Measurements from ENCODE around the gene PKN2. TPM values are rescaled to one million over a fixed set of nuclear protein-coding genes. Genes with fewer than 3 reads are reported as not detected.

Gene PKN2
- total RNA-seq, 6 experiments from 2014 or later = 13.6 to 16.6 (median 15.0) TPM

DNA sequence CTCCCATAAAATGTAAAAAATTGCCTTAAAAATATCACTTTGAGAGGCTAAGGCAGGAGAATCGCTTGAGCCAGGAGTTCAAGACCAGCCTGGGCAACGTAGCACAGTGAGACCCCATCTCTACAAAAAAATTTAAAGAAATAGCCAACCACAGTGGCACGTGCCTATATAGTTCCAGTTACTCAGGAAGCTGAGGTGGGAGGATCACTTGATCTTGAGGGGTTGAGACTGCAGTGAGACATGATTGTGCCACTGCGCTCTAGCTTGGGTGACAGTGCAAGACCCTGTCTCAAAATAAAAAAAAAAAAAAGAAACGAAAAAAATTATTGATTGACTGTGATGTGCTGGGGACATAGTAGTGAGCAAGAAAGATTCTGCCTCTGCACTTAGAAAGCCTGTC is 38.4 kb downstream of the PKN2 start:
- no peak for DNase-seq
- WGBS (ENCODE audit: insufficient coverage, low coverage, low lambda C conversion rate, missing lambda C conversion rate) = 85% methylated on average over 5 of the region's 5 CpGs
- Histone ChIP-seq H3K27me3 (no peaks in the 10 kb centered on the region), H3K36me3 (no peaks in the 10 kb centered on the region), H3K4me3 (no peak overlapping the region), H3K27ac (no peak overlapping the region), H3K4me1 (no peaks in the 10 kb centered on the region), H3K9me3 (no peaks in the 10 kb centered on the region)
- no peak for ATAC-seq
- TF ChIP-seq, protein P1, sequence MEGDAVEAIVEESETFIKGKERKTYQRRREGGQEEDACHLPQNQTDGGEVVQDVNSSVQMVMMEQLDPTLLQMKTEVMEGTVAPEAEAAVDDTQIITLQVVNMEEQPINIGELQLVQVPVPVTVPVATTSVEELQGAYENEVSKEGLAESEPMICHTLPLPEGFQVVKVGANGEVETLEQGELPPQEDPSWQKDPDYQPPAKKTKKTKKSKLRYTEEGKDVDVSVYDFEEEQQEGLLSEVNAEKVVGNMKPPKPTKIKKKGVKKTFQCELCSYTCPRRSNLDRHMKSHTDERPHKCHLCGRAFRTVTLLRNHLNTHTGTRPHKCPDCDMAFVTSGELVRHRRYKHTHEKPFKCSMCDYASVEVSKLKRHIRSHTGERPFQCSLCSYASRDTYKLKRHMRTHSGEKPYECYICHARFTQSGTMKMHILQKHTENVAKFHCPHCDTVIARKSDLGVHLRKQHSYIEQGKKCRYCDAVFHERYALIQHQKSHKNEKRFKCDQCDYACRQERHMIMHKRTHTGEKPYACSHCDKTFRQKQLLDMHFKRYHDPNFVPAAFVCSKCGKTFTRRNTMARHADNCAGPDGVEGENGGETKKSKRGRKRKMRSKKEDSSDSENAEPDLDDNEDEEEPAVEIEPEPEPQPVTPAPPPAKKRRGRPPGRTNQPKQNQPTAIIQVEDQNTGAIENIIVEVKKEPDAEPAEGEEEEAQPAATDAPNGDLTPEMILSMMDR (IDR thresholded peaks at IDR 0.05) = no peak
- TF ChIP-seq POLR2A (IDR thresholded peaks at IDR 0.05) = no peak
- intact Hi-C loops (cut with DNase I) = no loop called here

DNA sequence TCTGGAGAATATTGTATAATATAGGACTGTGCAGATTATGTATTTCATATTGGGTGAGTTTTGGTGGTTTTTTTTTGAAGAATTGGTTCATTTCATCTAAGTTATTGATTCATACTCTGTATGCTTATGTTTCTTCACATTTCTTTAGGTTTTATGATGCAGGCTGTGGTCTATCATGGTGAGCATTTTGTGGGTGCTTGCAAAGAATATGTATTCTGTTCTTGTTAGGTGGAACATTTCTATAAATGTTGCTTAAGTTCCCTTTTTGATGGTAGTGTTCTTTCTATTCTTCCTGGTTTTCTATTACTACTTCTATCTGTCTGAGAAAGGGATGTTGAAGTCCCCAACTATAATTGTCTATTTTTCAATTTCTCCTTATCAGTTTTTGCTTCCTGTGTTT is 42.6 kb downstream of the PKN2 start:
- no peak overlapping the region for H3K27ac ChIP-seq
- H3K4me1 ChIP-seq = peaks cover 0 to 12% (median 3%) of the 10 kb centered on the region in 4 donors
- no peak for TF ChIP-seq POLR2A (IDR thresholded peaks at IDR 0.05)
- TF ChIP-seq, protein P1 (IDR thresholded peaks at IDR 0.05) = no peak
- H3K4me3 ChIP-seq = no peak overlapping the region
- no peaks in the 10 kb centered on the region for H3K27me3 ChIP-seq
- DNase-seq (no peak), ATAC-seq (peak in 1 of 4 donors; percentile 11)
- intact Hi-C loops (cut with DNase I) = no loop called here
- H3K9me3 ChIP-seq = no peaks in the 10 kb centered on the region
- H3K36me3 ChIP-seq = no peaks in the 10 kb centered on the region

DNA sequence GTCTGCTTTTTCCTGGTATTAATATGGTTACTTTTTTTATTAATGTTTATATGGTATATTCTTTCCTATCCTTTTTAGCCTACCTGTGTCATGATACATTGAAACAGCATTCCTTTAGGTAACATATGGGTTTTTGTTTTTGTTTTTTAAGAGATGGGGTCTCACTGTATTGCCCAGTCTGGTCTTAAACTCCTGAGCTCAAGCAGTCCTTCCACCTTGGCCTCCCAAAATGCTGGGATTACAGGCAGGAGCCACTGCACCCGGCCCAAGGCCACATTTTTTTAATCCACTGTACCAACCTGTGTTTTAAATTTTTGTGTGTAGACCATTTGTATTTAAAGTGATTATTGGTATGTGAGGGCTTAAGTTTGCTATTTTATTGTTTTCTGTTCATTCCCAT is 43.1 kb downstream of the PKN2 start:
- no peak for DNase-seq
- H3K27me3 ChIP-seq = no peaks in the 10 kb centered on the region
- no peak for ATAC-seq
- no peak overlapping the region for H3K4me3 ChIP-seq
- H3K4me1 ChIP-seq = peaks cover 0 to 12% (median 3%) of the 10 kb centered on the region in 4 donors
- intact Hi-C loops (cut with DNase I) = no loop called here
- H3K36me3 ChIP-seq = no peaks in the 10 kb centered on the region
- WGBS (ENCODE audit: insufficient coverage, low coverage, low lambda C conversion rate, missing lambda C conversion rate) = 80% methylated on average over 1 of the region's 1 CpG
- no peaks in the 10 kb centered on the region for H3K9me3 ChIP-seq
- TF ChIP-seq, protein P1 (IDR thresholded peaks at IDR 0.05) = no peak
- no peak for TF ChIP-seq POLR2A (IDR thresholded peaks at IDR 0.05)
- peak overlapping the region in 1 of 3 donors; percentile 1 for H3K27ac ChIP-seq

DNA sequence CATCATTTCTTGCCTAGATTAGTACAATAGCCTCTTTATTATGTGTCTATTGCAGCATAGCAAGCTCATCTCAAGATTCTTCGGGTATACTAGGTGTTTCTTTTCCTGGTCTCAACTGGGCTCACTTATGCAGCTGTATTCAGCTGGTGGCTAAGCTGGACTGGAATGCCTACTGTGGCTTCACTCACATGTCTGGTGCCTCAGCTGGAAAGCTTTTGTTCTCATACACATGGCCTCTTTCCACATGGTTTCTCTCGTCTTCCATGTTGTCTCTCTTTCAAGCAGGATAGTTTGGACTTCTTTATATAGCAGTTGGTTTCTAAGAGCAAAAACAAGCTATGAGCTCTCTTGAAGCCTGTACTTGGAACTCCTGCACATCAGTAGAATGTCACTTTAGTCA is 45.2 kb downstream of the PKN2 start:
- ATAC-seq (no peak), DNase-seq (no peak)
- Histone ChIP-seq H3K4me3 (no peak overlapping the region), H3K27me3 (no peaks in the 10 kb centered on the region), H3K27ac (no peak overlapping the region), H3K36me3 (no peaks in the 10 kb centered on the region), H3K9me3 (no peaks in the 10 kb centered on the region), H3K4me1 (peaks cover 0 to 12% (median 3%) of the 10 kb centered on the region in 4 donors)
- intact Hi-C loops (cut with DNase I) = no loop called here
- 93% methylated on average over 2 of the region's 2 CpGs for WGBS (ENCODE audit: insufficient coverage, low coverage, low lambda C conversion rate, missing lambda C conversion rate)
- TF ChIP-seq POLR2A (IDR thresholded peaks at IDR 0.05) = no peak
- TF ChIP-seq, protein P1 (IDR thresholded peaks at IDR 0.05) = no peak

DNA sequence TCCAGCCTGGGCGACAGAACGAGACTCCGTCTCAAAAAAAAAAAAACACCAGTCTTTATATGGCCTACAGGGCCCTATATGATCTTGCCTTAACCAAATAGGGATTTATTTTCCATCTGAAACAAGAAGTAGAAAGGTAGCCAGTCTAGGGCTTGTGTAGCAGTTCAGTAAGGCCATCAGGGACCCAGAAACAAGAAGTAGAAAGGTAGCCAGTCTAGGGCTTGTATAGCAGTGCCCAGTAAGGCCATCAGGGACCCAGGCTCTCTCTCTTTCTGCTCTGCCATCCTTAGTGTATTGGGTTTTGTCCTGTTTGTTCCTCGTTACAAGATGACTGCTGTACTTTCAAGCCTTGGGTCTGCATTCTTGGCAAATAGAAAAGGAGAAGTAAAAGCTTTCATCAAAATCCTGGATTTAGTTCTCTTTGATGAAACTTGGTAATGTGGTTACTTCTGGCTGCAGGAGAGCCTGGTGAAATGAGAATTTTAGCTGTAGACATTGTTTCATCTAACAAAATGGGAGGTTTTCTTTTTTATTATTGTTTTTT is 46.1 kb downstream of the PKN2 start:
- WGBS (ENCODE audit: insufficient coverage, low coverage, low lambda C conversion rate, missing lambda C conversion rate) = 67% methylated on average over 1 of the region's 4 CpGs
- TF ChIP-seq POLR2A (IDR thresholded peaks at IDR 0.05) = no peak
- TF ChIP-seq, protein P1 (IDR thresholded peaks at IDR 0.05) = no peak
- peaks cover 0 to 12% (median 3%) of the 10 kb centered on the region in 4 donors for H3K4me1 ChIP-seq

More for the DNA sequence above, 46.1 kb downstream of the PKN2 start:
- H3K27ac ChIP-seq = no peak overlapping the region
- no peaks in the 10 kb centered on the region for H3K36me3 ChIP-seq
- no peaks in the 10 kb centered on the region for H3K27me3 ChIP-seq
- H3K9me3 ChIP-seq = no peaks in the 10 kb centered on the region
- no peak overlapping the region for H3K4me3 ChIP-seq
- ATAC-seq = peak in 3 of 4 donors; percentile 12 to 30 (median 17)
- intact Hi-C loops (cut with DNase I) = no loop called here
- no peak for DNase-seq

Measured in right lobe of liver (tissue), 6 donors.